Endothelial cell (in vitro differentiated cells): ENCODE results near the gene SLC7A10. TPM values are rescaled to one million over a fixed set of nuclear protein-coding genes. Genes with fewer than 3 reads are reported as not detected.

Experiments used
- DNase-seq: peaks from one replicate; pipeline ENCODE4 v3.0.0; 2021; ENCODE audit warnings: low spot score
- H3K27ac Mint-ChIP-seq: one replicate; pipeline ENCODE4 v1.8.0; 2021; ENCODE audit warnings: mixed read lengths, inconsistent platforms; ENCODE audit not compliant: unreplicated experiment
- H3K27me3 Mint-ChIP-seq: one replicate; pipeline ENCODE4 v1.8.0; 2021; ENCODE audit warnings: mild to moderate bottlenecking, moderate library complexity, mixed read lengths, inconsistent platforms; ENCODE audit not compliant: unreplicated experiment
- H3K36me3 Mint-ChIP-seq: one replicate; pipeline ENCODE4 v1.8.0; 2021; ENCODE audit warnings: mild to moderate bottlenecking, low read depth, mixed read lengths, inconsistent platforms; ENCODE audit not compliant: unreplicated experiment
- H3K4me1 Mint-ChIP-seq: one replicate; pipeline ENCODE4 v1.8.0; 2021; ENCODE audit warnings: mild to moderate bottlenecking, mixed read lengths, inconsistent platforms; ENCODE audit not compliant: unreplicated experiment
- H3K4me3 Mint-ChIP-seq: one replicate; pipeline ENCODE4 v1.8.0; 2021; ENCODE audit warnings: mild to moderate bottlenecking, mixed read lengths, inconsistent platforms; ENCODE audit not compliant: unreplicated experiment
- H3K9me3 Mint-ChIP-seq: one replicate; pipeline ENCODE4 v1.8.0; 2021; ENCODE audit warnings: mixed read lengths, inconsistent platforms; ENCODE audit not compliant: unreplicated experiment
- total RNA-seq: library from RNA; stranded (reverse); fragmentation: NEBNext Ultra II Directional; extraction: Animal tissue kit (Norgen Biotek cat#: 25700); gene quantifications from one replicate; pipeline ENCODE4 v1.2.1, GENCODE V29; 2021; ENCODE audit not compliant: unreplicated experiment
- TF ChIP-seq, protein P1 (sequence below): fragments of 200-600 bp; sonication (generic); IDR thresholded peaks from one replicate; pipeline ENCODE4 v1.5.0; 2021; ENCODE audit warnings: antibody characterized with exemption; ENCODE audit not compliant: unreplicated experiment

SLC7A10 gene
- total RNA-seq, 1 donor from 2014 or later, result 4.4 TPM

DNA sequence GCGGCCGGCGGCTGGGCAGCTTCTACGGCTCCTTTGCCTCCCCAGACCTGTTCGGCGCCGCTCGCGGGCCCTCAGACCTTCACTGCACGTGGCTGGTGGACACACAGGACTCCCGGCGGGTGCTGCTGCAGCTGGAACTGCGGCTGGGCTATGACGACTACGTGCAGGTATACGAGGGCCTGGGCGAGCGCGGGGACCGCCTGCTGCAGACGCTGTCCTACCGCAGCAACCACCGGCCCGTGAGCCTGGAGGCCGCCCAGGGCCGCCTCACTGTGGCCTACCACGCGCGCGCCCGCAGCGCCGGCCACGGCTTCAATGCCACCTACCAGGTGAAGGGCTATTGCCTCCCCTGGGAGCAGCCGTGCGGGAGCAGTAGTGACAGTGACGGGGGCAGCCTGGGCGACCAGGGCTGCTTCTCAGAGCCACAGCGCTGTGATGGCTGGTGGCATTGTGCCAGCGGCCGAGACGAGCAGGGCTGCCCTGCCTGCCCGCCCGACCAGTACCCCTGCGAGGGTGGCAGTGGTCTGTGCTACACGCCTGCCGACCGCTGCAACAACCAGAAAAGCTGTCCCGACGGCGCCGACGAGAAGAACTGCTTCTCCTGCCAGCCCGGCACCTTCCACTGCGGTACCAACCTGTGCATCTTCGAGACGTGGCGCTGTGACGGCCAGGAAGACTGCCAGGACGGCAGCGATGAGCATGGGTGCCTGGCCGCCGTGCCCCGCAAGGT is 20.0 kb downstream of the SLC7A10 start:
- no peak for DNase-seq
- no peaks in the 10 kb centered on the region for H3K36me3 Mint-ChIP-seq
- no peak overlapping the region for H3K27ac Mint-ChIP-seq
- peaks cover 7% of the 10 kb centered on the region for H3K4me1 Mint-ChIP-seq
- TF ChIP-seq, protein P1, sequence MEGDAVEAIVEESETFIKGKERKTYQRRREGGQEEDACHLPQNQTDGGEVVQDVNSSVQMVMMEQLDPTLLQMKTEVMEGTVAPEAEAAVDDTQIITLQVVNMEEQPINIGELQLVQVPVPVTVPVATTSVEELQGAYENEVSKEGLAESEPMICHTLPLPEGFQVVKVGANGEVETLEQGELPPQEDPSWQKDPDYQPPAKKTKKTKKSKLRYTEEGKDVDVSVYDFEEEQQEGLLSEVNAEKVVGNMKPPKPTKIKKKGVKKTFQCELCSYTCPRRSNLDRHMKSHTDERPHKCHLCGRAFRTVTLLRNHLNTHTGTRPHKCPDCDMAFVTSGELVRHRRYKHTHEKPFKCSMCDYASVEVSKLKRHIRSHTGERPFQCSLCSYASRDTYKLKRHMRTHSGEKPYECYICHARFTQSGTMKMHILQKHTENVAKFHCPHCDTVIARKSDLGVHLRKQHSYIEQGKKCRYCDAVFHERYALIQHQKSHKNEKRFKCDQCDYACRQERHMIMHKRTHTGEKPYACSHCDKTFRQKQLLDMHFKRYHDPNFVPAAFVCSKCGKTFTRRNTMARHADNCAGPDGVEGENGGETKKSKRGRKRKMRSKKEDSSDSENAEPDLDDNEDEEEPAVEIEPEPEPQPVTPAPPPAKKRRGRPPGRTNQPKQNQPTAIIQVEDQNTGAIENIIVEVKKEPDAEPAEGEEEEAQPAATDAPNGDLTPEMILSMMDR, result no peak
- no peaks in the 10 kb centered on the region for H3K9me3 Mint-ChIP-seq
- no peak overlapping the region for H3K4me3 Mint-ChIP-seq
- peaks cover 10% of the 10 kb centered on the region for H3K27me3 Mint-ChIP-seq

DNA sequence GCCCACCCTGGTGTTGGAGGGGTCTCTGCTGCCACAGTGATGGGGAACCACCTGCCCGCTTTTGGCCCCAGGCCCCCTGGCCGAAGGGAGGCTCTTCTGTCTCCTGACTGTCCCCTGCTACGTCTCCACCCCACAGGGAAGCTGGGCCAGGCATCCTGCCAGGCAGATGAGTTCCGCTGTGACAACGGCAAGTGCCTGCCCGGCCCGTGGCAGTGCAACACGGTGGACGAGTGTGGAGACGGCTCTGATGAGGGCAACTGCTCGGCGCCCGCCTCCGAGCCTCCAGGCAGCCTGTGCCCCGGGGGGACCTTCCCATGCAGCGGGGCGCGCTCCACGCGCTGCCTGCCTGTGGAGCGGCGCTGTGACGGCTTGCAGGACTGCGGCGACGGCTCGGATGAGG is 20.5 kb downstream of the SLC7A10 start:
- no peaks in the 10 kb centered on the region for H3K36me3 Mint-ChIP-seq
- peaks cover 7% of the 10 kb centered on the region for H3K4me1 Mint-ChIP-seq
- DNase-seq, result no peak
- TF ChIP-seq, protein P1, result no peak
- peaks cover 10% of the 10 kb centered on the region for H3K27me3 Mint-ChIP-seq
- no peak overlapping the region for H3K27ac Mint-ChIP-seq
- H3K4me3 Mint-ChIP-seq, result no peak overlapping the region
- H3K9me3 Mint-ChIP-seq, result no peaks in the 10 kb centered on the region

DNA sequence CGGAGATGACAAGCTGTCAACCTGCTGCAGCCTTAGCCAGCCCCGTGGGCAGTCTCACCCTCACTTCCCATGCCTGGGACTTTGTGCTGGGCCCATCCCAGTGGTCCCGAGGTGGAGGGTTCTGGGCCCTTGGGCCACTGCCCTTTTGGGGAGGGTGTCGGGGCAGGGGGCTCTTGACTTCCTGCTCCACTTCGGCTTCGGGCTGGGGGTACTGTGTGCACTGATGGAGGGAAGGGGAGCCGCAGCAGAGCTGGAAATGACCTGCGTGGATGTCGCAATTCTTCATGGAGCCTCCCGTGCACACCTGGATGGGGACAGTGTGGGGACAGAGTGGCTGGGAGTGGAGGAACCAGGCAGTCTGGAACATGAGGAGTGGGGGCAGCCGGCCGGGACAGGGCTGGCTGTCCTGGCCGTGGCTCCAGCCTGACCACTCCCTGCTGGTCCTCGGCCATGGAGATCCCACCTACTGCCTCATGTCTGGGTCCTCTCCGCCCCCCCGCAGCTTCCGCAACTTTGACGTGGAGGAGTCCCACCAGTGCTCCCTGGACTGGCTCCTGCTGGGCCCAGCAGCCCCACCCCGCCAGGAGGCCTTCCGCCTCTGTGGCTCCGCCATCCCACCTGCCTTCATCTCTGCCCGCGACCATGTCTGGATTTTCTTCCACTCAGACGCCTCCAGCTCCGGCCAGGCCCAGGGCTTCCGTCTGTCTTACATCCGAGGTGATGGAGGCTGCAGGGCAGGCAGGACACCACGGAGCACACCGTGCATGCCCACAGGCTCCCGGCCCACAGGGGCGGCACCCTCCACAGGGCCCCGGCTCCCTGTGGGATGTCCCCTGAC is 21.3 kb downstream of the SLC7A10 start:
- Mint-ChIP-seq H3K27me3 (peaks cover 8% of the 10 kb centered on the region), H3K4me1 (peaks cover 7% of the 10 kb centered on the region), H3K27ac (no peak overlapping the region), H3K9me3 (no peaks in the 10 kb centered on the region), H3K4me3 (no peak overlapping the region), H3K36me3 (no peaks in the 10 kb centered on the region)
- TF ChIP-seq, protein P1, result no peak
- DNase-seq, result no peak

DNA sequence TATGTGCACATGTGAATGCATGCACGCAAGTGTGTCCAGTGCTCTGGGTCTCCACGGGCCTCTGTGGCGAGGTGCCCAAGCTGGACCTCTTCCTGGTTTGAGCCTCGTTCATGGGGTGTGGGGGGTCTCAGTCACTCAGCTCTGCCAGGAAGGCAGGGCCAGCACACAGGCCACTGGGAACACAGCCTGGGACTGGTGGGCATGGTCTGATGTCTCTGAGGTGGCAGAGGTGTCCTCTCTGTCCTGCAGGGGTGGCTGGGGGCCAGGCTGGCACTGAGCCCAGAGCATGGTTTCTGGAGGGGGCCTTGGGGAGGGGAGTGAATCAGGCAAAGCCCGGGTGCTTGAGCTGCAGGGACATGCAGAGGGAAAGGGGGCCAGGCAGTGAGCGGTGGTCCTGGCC is 22.1 kb downstream of the SLC7A10 start:
- peaks cover 8% of the 10 kb centered on the region for H3K27me3 Mint-ChIP-seq

More for the DNA sequence above, 22.1 kb downstream of the SLC7A10 start:
- Mint-ChIP-seq H3K4me1 (peaks cover 6% of the 10 kb centered on the region), H3K36me3 (no peaks in the 10 kb centered on the region), H3K4me3 (no peak overlapping the region), H3K9me3 (no peaks in the 10 kb centered on the region), H3K27ac (no peak overlapping the region)
- TF ChIP-seq, protein P1, result no peak
- DNase-seq, result no peak
